OCI-LY1 (cell line): ENCODE data around the gene SPOCD1.

Experiments used
- H2AFZ ChIP-seq: fragments of 200-600 bp; sonication (generic), shearing (Covaris generic); 2 replicates; pipeline ENCODE4 v1.6.0; 2014; ENCODE audit warnings: antibody characterized with exemption, mild to moderate bottlenecking, low read length
- H3F3A ChIP-seq: fragments of 200-600 bp; sonication (generic), shearing (Covaris generic); 2 replicates; pipeline ENCODE4 v1.6.0; 2014; ENCODE audit warnings: mild to moderate bottlenecking, antibody characterized with exemption, low read length, moderate library complexity; ENCODE audit not compliant: insufficient read depth
- H3K27ac ChIP-seq: fragments of 200-600 bp; sonication (generic); 2 replicates; pipeline ENCODE4 v1.5.1; 2014; ENCODE audit warnings: low read length, mixed run types, mild to moderate bottlenecking, low read depth; ENCODE audit not compliant: poor library complexity, severe bottlenecking
- H3K27me3 ChIP-seq: fragments of 200-600 bp; sonication (generic); 2 replicates; pipeline ENCODE4 v1.6.0; 2014; ENCODE audit warnings: antibody characterized with exemption, mild to moderate bottlenecking, low read length, moderate library complexity; ENCODE audit not compliant: insufficient read depth
- H3K36me3 ChIP-seq: fragments of 200-600 bp; sonication (generic); 2 replicates; pipeline ENCODE4 v1.6.1; 2014; ENCODE audit warnings: mild to moderate bottlenecking, antibody characterized with exemption, low read length, moderate library complexity, mixed read lengths; ENCODE audit not compliant: insufficient read depth
- H3K4me1 ChIP-seq: fragments of 200-600 bp; sonication (generic); 2 replicates; pipeline ENCODE4 v1.5.1; 2014; ENCODE audit warnings: mild to moderate bottlenecking, low read length, moderate library complexity; ENCODE audit not compliant: insufficient read depth, severe bottlenecking
- H3K4me2 ChIP-seq: fragments of 200-600 bp; sonication (generic), shearing (Covaris generic); 2 replicates; pipeline ENCODE4 v1.6.1; 2014; ENCODE audit warnings: low read length
- H3K4me3 ChIP-seq: fragments of 200-600 bp; sonication (generic); 2 replicates; pipeline ENCODE4 v1.5.1; 2014; ENCODE audit warnings: low read length, low read depth, mild to moderate bottlenecking, mixed read lengths; ENCODE audit not compliant: poor library complexity, severe bottlenecking
- H3K79me2 ChIP-seq: fragments of 200-600 bp; shearing (Covaris generic); 2 replicates; pipeline ENCODE4 v1.6.1; 2016; ENCODE audit warnings: mixed run types, low read length, mixed read lengths; ENCODE audit not compliant: insufficient read depth
- H3K9ac ChIP-seq: fragments of 200-600 bp; sonication (generic), shearing (Covaris generic); 2 replicates; pipeline ENCODE4 v1.6.1; 2014; ENCODE audit warnings: mild to moderate bottlenecking, low read length, mixed read lengths
- H3K9me2 ChIP-seq: fragments of 200-600 bp; sonication (generic), shearing (Covaris generic); 2 replicates; pipeline ENCODE4 v1.6.1; 2014; ENCODE audit warnings: low read depth, mild to moderate bottlenecking, low read length, mixed read lengths
- H3K9me3 ChIP-seq: fragments of 200-600 bp; shearing (Covaris generic); 2 replicates; pipeline ENCODE4 v1.6.1; 2014; ENCODE audit warnings: low read length, mixed read lengths
- H4K20me1 ChIP-seq: fragments of 200-600 bp; sonication (generic), shearing (Covaris generic); 2 replicates; pipeline ENCODE4 v1.6.0; 2016; ENCODE audit warnings: mild to moderate bottlenecking, low read length; ENCODE audit not compliant: insufficient read depth
- EZH2 ChIP-seq: fragments of 200-600 bp; sonication (generic), shearing (Covaris generic); IDR thresholded peaks from 2 replicates; pipeline ENCODE4 v1.8.0; 2017; ENCODE audit warnings: borderline replicate concordance, mixed run types, mild to moderate bottlenecking, antibody characterized with exemption, low read length, moderate library complexity, mixed read lengths
- TF ChIP-seq, protein P1 (sequence below): fragments of 200-600 bp; sonication (generic), shearing (Covaris generic); IDR thresholded peaks from 2 replicates; pipeline ENCODE4 v1.5.1; 2017; ENCODE audit warnings: mild to moderate bottlenecking, antibody characterized with exemption, low read length, moderate library complexity, mixed read lengths

Gene SPOCD1

DNA sequence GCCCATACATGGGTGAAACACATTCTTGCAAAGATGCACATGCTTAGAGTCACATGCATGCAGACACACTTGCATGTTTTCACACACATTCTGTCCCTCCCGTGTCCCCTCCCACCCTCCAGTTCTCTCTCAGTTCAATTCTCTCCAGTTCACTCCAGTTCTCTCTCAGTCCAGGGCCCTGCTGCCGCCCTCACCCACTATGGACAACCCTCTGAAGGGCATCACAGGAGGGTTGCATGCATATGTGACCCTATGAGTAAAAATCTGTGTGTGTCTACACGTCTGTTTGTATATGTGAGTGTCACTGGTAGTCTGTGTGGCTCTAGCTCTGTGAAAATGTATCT lies 29.9 kb downstream of the SPOCD1 start:
- no peaks in the 10 kb centered on the region for H3K9me3 ChIP-seq
- H3K4me1 ChIP-seq = peaks cover 47% of the 10 kb centered on the region
- no peaks in the 10 kb centered on the region for H3K9me2 ChIP-seq
- H3K27me3 ChIP-seq = no peaks in the 10 kb centered on the region
- 0 out of 2 replicates have a peak, but pooled peaks cover 5% of the 10 kb centered on the region for H3F3A ChIP-seq
- no peaks in the 10 kb centered on the region for H3K36me3 ChIP-seq
- H3K4me2 ChIP-seq = no peak overlapping the region
- no peak overlapping the region for H3K4me3 ChIP-seq
- no peak overlapping the region for H3K9ac ChIP-seq
- no peak overlapping the region for H2AFZ ChIP-seq
- TF ChIP-seq EZH2 = no peak
- H4K20me1 ChIP-seq = no peaks in the 10 kb centered on the region
- H3K79me2 ChIP-seq = no peaks in the 10 kb centered on the region
- H3K27ac ChIP-seq = no peak overlapping the region

DNA sequence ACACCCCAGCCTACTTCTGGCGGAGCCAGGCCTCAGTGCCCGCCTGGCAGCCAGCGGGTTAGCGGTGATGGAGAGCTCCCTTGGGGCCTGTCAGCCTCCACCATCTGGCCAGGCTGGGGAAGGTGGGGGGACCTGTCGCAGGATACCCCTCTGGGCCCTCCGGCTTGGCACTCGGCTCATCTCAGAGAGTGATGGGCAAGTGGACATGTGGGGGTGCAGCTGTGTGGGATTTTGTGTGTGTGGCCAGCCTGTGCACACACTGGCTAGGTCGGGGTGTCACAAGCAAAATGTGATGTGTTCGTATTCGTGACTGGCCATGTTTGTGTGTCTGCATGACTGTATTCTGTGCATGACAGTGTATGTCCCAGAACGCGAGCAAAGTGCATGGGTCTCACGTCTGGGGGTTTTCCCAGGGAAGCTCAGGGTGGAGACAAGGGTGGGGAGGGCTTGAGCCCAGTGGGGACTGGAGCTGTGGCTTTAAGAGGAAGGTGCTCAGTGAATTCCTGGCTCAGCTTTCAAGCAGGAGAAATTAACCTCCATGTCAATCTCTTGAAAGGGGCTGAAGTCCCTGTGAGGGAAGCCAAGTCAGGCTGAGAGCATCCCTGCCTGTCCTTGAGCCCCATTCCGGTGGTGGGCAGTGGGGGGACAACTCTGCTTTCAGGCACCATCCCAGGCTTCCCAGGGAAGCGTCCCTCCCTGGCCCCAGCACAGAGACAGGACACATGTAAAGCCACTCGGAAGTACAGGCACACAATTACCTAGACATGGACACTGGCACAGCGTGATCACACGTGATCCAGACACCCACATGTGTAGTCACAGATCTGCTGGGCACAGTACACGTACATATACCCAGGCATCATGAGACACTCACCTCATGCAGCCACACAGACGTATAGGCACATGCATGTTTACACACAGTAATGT lies 30.5 kb downstream of the SPOCD1 start:
- H3K4me3 ChIP-seq = no peak overlapping the region

DNA sequence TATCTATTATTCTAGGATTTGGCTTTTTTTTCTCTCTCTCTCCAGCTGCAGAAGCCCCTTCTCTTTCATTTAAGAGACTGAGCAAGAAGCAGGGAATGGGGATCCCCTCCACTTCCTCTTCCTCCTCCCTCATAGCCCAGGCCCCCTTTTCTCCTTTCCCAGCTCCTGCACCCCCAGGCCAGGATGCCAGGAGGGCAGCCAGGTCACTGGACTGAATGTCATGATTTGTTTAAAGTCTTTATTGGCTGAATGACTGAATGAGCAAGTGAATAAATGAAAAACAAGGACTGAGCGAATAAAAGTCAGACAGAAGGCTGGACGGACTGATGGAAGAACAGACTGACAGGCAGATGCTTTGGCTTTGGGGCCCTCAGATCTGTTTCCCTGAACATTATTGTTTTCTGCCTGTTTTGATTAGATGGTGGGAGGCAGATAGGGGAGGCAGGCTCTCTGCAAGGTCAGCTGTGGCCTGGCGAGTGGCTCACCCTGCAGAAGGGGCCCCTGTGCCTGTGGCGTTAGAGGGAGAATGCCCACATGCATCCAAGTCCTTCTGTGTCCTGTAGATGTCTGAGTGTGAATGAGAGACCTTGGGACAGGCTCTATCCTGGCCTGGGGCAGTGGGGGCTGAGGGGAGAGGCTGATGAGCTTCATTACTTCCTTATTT lies 31.3 kb downstream of the SPOCD1 start:
- H3K9me2 ChIP-seq = no peaks in the 10 kb centered on the region
- no peaks in the 10 kb centered on the region for H4K20me1 ChIP-seq
- no peaks in the 10 kb centered on the region for H3K36me3 ChIP-seq
- no peak overlapping the region for H2AFZ ChIP-seq
- H3F3A ChIP-seq = 0 out of 2 replicates have a peak, but pooled peaks cover 5% of the 10 kb centered on the region
- H3K27me3 ChIP-seq = no peaks in the 10 kb centered on the region
- no peak overlapping the region for H3K4me3 ChIP-seq
- peak overlapping the region; percentile 31; the same call in 1 of the 2 replicates for H3K4me2 ChIP-seq
- peak overlapping the region; percentile 30; the same call in 1 of the 2 replicates for H3K9ac ChIP-seq
- peaks cover 47% of the 10 kb centered on the region for H3K4me1 ChIP-seq
- H3K27ac ChIP-seq = peak overlapping the region; percentile 49
- TF ChIP-seq EZH2 = no peak
- TF ChIP-seq, protein P1, sequence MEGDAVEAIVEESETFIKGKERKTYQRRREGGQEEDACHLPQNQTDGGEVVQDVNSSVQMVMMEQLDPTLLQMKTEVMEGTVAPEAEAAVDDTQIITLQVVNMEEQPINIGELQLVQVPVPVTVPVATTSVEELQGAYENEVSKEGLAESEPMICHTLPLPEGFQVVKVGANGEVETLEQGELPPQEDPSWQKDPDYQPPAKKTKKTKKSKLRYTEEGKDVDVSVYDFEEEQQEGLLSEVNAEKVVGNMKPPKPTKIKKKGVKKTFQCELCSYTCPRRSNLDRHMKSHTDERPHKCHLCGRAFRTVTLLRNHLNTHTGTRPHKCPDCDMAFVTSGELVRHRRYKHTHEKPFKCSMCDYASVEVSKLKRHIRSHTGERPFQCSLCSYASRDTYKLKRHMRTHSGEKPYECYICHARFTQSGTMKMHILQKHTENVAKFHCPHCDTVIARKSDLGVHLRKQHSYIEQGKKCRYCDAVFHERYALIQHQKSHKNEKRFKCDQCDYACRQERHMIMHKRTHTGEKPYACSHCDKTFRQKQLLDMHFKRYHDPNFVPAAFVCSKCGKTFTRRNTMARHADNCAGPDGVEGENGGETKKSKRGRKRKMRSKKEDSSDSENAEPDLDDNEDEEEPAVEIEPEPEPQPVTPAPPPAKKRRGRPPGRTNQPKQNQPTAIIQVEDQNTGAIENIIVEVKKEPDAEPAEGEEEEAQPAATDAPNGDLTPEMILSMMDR = no peak
- H3K9me3 ChIP-seq = no peaks in the 10 kb centered on the region
- H3K79me2 ChIP-seq = no peaks in the 10 kb centered on the region

More for the DNA sequence above, 30.5 kb downstream of the SPOCD1 start:
- no peaks in the 10 kb centered on the region for H3K9me3 ChIP-seq
- no peaks in the 10 kb centered on the region for H3K27me3 ChIP-seq
- peak overlapping the region; percentile 31; the same call in 1 of the 2 replicates for H3K4me2 ChIP-seq
- H4K20me1 ChIP-seq = no peaks in the 10 kb centered on the region
- no peak overlapping the region for H2AFZ ChIP-seq
- H3F3A ChIP-seq = 0 out of 2 replicates have a peak, but pooled peaks cover 5% of the 10 kb centered on the region
- peak overlapping the region; percentile 49 for H3K27ac ChIP-seq
- H3K4me1 ChIP-seq = peaks cover 47% of the 10 kb centered on the region
- TF ChIP-seq EZH2 = no peak
- TF ChIP-seq, protein P1 = no peak
- H3K36me3 ChIP-seq = no peaks in the 10 kb centered on the region
- no peak overlapping the region; the same call in 1 of the 2 replicates for H3K9ac ChIP-seq
- no peaks in the 10 kb centered on the region for H3K79me2 ChIP-seq
- H3K9me2 ChIP-seq = no peaks in the 10 kb centered on the region
